ENCODE data around the gene THAP8. TPM values are rescaled to one million over a fixed set of nuclear protein-coding genes. Genes with fewer than 3 reads are reported as not detected.
"Not testable (repeated sequence)": the region's sequence is repeated elsewhere in the genome, so short reads cannot be mapped to it uniquely, and the experiment has no call there.

The THAP8 gene
- total RNA-seq, 1 donor from 2014 or later = 5.2 TPM

- H3K27me3 ChIP-seq = no peaks in the 10 kb centered on the region
- H3K9me3 ChIP-seq = no peaks in the 10 kb centered on the region
- intact Hi-C loops (cut with DNase I) = no loop called here
- ATAC-seq = no peak
- no peaks in the 10 kb centered on the region for H3K36me3 ChIP-seq
- no peak overlapping the region for H3K27ac ChIP-seq
- TF ChIP-seq, protein P1, sequence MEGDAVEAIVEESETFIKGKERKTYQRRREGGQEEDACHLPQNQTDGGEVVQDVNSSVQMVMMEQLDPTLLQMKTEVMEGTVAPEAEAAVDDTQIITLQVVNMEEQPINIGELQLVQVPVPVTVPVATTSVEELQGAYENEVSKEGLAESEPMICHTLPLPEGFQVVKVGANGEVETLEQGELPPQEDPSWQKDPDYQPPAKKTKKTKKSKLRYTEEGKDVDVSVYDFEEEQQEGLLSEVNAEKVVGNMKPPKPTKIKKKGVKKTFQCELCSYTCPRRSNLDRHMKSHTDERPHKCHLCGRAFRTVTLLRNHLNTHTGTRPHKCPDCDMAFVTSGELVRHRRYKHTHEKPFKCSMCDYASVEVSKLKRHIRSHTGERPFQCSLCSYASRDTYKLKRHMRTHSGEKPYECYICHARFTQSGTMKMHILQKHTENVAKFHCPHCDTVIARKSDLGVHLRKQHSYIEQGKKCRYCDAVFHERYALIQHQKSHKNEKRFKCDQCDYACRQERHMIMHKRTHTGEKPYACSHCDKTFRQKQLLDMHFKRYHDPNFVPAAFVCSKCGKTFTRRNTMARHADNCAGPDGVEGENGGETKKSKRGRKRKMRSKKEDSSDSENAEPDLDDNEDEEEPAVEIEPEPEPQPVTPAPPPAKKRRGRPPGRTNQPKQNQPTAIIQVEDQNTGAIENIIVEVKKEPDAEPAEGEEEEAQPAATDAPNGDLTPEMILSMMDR (IDR thresholded peaks at IDR 0.05) = no peak
- H3K4me3 ChIP-seq = no peak overlapping the region
- DNase-seq = no peak
- H3K4me1 ChIP-seq = no peaks in the 10 kb centered on the region
Measured at GRCh38 chr19:36046443-36047050, 7.5 kb downstream of the THAP8 start.

DNA sequence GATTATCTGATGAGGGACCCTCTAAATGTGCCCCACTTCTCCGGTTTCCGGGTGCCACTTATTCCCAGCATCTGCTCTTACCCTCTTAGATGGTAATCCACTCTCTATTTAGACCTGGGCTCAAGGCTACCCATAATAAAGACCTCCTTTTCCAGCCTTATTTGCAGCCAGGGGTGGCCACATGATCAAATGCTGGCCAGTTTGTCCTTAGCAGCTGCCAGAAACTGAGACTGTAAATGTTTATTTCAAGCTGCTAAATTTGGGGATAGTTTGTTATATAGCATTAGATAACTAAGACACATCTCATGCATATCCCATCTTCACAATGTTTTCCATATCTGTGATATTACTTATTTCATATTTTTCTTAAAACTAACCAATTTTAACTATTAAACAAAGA, 10.1 kb downstream of the THAP8 start:
- no peaks in the 10 kb centered on the region for H3K36me3 ChIP-seq
- H3K27ac ChIP-seq = no peak overlapping the region
- intact Hi-C loops (cut with DNase I) = no loop called here
- no peak for ATAC-seq
- TF ChIP-seq, protein P1 (IDR thresholded peaks at IDR 0.05) = no peak
- no peak overlapping the region for H3K4me3 ChIP-seq
- no peaks in the 10 kb centered on the region for H3K4me1 ChIP-seq
- no peaks in the 10 kb centered on the region for H3K9me3 ChIP-seq
- no peaks in the 10 kb centered on the region for H3K27me3 ChIP-seq
- DNase-seq = no peak

GRCh38 chr19:36041831-36042230, 12.3 kb downstream of the THAP8 start:
- no peaks in the 10 kb centered on the region for H3K9me3 ChIP-seq
- no peaks in the 10 kb centered on the region for H3K27me3 ChIP-seq
- TF ChIP-seq, protein P1 (IDR thresholded peaks at IDR 0.05) = no peak
- H3K4me3 ChIP-seq = no peak overlapping the region
- ATAC-seq (peak; percentile 86), DNase-seq (no peak)
- intact Hi-C loops (cut with DNase I) = no loop called here
- no peaks in the 10 kb centered on the region for H3K4me1 ChIP-seq
- peak overlapping the region; percentile 1 for H3K27ac ChIP-seq
- H3K36me3 ChIP-seq = no peaks in the 10 kb centered on the region

GRCh38 chr19:36041092-36041491, 13.0 kb downstream of the THAP8 start:
- DNase-seq; H3K27me3 ChIP-seq; ATAC-seq; H3K27ac ChIP-seq; H3K36me3 ChIP-seq; H3K4me3 ChIP-seq; H3K9me3 ChIP-seq; intact Hi-C loops (cut with DNase I); H3K4me1 ChIP-seq: not testable (repeated sequence)

- no peak for ATAC-seq
- no peak overlapping the region for H3K27ac ChIP-seq
Measured at GRCh38 chr19:36040495-36040894, 13.6 kb downstream of the THAP8 start.

More at GRCh38 chr19:36040495-36040894, 13.6 kb downstream of the THAP8 start:
- TF ChIP-seq, protein P1 (IDR thresholded peaks at IDR 0.05) = no peak
- intact Hi-C loops (cut with DNase I) = no loop called here
- no peak overlapping the region for H3K4me3 ChIP-seq
- H3K36me3 ChIP-seq = peaks cover under 1% of the 10 kb centered on the region
- no peak for DNase-seq
- no peaks in the 10 kb centered on the region for H3K4me1 ChIP-seq
- H3K27me3 ChIP-seq = no peaks in the 10 kb centered on the region
- no peaks in the 10 kb centered on the region for H3K9me3 ChIP-seq
